ENCODE data around the gene SEMA6A.
A peak's percentile ranks its signal among the peaks of the same experiment; 100 is the strongest.
"Not testable (repeated sequence)": the region's sequence is repeated elsewhere in the genome, so short reads cannot be mapped to it uniquely, and the experiment has no call there.

The SEMA6A gene

DNA sequence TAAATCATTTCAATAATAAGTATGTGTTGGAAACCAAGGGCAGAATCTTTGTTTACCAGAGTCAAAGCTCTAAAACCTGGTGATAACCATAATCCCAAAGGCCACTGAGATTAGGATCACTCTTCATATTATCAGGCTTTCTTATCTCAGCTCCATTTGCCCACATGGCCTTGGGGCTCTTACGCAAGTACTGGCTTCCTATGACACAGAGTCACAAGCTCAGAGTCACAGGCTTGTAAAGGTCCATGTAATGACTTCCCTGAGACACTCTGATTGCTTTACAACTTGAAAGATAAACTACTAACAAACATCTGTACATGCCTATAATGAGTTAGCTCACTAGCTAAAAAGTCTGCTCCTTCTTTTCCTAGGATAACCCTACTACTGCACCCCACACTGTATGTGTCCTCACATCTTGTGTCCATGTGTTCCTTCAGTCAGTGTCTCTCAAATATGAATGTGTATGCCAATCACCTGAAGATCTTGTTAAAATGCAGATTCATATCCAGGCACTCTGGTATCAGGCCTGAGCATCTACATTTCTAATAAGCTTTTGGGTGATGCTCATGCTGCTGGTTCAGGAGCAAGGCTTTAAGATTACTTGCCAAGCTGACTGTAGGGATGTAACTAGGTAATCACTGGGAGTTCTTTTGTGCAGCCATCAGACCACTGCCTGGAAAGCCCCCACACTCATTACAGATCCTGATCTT lies 28.4 kb downstream of the SEMA6A start:
- no peak for DNase-seq

DNA sequence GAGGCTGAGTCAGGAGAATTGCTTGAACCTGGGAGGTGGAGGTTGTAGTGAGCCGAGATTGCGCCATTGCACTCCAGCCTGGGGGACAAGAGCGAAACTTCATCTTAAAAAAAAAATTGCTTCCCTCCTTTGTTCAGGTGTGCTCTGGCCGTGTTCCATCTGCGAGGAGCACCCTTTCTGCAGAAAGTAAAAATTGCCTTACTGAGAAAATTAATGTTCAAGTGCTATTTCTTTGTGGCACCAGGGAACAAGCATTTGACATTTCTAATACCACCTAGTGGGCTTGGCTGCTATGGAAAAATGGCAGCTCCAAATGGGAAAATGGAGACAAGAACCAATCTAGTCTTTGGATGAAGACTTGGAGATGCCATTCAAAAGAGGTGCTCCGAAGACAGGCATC lies 29.2 kb downstream of the SEMA6A start:
- not testable (repeated sequence) for DNase-seq

DNA sequence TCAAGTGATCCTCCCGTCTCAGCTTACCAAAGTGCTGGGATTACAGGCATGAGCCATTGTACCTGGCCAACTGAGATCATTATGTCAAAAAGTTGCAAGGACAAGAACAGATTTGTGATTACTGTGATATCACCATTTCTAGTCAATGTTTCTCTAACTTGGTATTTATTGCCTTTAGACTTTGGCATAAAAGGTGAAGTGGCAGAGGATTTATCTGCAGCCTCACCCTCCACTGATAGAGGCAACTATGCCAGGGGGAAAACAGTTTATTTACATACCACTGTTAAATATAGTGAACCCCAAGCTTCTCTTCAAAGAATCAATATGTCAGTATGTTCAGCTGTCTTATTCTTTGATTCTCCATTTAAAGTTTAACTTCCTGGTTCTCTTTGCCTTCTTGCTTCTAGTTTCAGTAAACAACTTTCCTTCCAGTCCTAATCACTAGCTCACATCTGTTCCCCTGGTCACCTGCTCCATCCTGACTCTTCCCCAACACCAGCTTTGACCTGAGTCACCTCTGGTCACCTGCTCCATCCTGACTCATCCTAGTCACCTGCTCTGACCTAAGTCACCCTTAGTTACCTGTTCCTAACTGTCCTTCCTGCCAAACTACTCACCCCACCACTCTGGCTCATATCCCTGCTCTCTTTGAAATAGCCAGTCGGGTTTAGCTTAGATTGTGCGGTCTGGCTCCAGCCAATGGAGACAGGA lies 29.9 kb downstream of the SEMA6A start:
- no peak for DNase-seq

DNA sequence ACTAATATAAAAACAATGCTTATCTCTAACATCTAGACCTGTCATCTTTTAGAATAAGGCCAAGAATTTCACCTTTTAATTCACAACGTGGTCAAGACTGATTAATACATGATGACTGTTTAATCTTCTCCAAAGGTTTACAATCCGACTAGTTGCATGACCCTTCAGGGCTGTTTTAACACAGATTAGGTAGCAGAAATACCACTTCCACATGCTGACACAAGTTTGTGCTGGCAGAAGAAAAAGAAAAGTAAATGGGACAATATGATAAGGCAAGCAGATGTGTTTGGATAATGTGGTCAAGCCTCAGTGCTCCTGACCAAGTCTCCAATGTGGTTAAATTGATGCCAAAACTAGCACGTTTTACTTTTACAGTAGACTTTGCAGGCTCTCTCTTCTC lies 31.1 kb downstream of the SEMA6A start:
- DNase-seq: peak; percentile 54

DNA sequence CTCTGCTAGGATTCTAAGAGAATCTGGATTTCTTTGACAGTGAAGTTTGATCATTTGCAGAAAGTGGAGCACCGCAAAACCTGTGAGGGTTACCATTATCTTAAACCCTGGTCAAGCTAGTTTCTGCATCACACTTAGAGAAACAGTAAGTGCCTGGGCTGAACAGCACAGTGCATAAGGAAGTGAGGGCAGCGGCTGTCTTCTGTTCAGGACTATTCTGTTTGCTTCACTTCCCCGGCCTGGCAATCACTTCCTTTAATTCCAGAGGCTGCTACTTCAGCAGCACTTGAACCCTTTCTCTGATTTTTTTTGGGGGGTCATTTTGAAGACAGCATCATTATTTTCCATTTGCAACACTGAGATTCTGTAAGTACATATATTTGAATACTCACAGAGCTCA lies 32.0 kb downstream of the SEMA6A start:
- peak; percentile 57 for DNase-seq

DNA sequence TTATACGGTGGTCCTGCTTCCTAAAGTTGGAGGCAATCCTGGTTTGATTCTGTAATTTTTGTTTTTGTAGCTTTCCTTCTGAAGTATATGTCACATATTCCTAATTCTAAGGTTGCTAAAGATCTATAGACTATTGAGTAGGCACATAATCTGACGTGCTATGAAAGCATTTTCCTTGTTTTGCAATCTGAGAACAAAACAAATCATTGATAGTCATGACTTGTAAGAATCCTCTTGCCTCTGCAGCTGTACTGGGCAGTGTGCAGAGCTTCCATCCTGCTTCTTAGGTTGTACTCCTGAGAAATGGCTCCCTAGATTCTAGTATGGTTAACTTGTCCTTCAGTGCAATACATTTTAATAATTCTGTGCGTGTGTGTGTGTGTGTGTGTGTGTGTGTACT lies 35.4 kb downstream of the SEMA6A start:
- DNase-seq: peak; percentile 36

DNA sequence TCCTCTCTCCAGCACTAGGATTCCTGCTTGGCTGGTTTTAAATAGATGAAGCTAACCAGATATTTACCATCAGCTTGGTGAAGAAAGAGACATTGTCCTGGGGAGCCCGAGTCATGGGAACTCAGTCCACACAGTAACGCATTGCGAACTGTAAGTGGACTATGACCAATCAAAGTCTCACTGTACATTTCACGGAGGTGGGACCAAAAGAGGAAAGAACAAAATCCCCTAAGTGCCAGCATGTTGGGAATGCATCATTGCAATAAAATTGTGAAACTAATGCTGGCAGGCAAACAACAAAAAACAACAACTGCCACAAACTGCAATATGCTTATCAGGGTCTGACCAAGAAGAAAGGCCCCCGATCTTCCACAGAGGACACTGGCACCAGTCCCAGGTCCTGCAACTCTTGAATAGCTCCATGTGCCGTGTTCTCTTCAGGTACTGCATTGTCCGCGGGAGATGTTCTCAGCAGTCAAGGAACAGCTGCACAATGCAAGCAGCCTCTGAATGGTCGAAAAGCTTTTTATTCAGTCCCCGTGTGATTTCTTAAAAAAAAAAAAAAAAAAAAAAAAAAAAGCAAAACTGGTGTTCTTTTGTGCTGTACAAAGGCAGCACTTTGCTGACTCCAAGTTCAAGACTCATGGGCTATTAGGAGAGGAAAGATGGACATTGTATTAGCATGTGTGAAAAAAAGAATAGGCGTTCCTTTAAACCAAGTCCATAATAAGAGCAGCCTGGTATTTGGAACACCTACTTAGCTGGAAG lies 38.1 kb downstream of the SEMA6A start:
- DNase-seq: peak; percentile 91

DNA sequence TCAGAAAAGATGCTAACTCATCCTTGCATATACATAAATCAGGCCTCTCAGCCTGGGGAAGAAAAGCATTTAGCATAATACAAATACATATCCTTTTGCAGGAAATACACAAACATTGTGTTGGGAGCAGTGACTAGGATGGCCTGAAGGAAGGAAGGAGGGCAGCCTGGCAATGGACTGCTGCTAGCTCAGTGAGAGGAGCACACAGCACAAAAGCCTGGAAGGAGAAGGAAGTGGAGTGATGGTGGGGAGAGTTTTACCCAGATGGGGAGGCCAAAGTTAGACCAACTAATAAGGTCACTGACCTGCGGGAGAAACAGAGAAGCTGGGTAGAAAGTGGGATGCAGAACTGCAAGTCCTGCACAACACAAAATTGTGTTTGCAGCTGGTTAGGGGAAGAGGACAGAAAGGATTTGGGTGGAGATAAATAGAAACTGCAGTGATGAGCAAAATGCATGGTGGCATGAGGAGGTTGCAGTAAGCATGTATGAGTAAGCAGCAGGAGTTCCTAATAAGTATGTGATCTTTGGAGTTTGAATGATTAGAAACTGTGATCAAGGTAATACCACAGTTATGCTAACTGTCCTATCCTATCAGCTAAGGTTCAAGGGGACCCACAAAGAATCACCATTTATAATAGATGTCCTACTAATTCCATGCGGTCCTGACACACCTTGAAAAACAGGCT lies 39.5 kb downstream of the SEMA6A start:
- DNase-seq: peak; percentile 62

DNA sequence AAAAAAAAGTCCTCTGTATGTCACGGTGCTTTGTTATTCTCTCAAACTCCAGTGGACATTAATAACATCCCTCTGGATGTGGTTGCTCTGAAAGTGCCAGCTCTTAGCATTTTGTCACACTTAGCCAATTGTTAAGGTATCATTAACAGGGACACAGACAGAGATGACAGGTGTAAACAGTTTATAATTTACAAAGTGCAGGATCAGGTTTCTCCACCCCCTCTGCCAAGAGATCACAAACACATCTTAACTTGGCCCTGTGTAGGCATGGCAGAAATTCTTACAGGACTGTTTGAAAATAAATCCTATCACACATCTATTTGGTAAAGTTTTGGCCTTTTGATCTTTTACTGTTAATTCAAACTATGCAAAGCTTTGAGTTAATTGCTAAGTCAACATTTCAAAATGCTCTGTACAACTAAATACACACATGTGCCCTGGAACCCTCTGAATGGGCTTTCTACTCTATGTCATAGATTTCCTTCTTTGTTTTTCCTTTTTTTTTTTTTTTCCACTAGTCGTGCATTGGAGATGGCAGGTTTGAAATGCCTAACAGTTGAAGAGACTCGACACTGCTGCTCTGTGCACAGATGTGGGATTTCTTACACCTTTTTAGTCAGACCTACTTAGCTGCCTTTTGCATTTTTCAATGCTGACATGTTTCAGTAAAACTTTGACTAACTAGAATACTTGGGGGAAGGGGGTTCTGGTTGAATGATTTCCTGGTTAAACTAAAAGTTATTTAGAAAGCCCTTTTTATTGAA lies 41.7 kb downstream of the SEMA6A start:
- peak; percentile 96 for DNase-seq

DNA sequence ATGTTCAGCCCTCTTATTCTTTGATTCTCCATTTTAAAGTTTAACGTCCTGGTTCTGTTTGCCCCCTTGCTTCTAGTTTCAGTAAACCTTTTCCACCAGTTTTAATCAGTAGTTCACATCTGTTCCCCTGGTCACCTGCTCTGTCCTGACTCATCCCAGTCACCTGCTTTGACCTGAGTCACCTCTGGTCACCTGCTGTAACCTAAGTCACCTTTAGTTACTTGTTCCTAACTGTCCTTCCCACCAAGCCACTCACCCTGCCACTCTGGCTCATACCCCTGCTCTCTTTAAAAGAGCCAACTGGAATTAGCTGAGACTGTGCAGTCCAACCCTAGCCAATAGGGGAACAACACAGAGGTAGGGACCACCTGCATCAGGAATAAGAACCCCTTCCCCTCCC lies 43.0 kb downstream of the SEMA6A start:
- DNase-seq: no peak

DNA sequence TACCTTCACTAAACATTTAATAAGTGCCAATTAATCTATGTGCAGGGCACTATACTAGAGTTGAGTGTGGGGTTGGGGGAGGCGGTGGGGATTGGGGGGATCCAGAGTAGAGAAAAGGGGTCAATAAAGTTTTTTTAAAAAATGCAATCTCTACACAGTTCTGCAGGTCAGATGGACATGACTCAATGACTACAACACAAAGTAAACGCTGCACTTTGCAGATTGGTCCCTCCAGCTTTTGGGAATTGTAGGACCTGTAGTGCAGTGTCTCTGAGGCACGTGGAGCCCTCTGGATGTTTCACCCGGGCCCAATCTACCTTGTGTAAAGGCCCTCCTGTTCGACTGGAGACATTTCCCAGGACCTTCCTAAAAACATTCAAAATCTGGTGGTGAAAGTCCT lies 43.5 kb downstream of the SEMA6A start:
- no peak for DNase-seq

DNA sequence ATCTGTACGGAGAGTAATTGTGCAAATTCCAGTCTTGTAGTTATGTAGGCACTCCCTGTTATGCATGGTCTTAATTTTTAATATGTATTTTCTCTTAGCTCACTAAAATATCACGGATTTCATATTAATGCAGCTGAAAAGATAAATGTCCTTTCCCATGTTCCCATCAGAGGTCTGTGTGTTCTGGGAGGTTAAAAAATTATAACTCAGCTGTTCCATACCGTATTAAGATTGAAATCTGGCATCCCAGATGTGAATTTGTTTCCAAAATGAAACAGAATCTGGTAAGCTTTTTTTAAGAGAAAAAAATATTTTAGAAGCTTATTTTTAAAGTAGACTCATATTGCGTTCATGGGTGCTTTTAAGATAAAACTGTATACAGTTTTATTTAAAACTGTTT lies 44.3 kb downstream of the SEMA6A start:
- no peak for DNase-seq

DNA sequence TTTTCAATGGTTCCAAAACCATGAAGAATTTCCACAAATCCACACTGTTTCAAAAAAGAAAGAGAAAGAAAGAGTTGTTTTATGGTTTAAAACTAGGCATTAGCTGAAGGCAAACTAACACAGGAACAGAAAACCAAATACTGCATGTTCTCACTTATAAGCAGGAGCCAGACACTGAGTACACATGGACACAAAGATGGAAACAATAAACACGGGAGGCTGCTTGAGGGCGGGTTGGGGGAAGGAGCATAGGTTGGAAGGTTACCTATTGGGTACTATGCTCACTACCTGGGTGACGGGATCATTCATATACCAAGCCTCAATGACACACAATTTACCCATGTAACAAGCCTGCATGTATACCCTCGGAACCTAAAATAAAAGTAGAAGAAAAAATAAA lies 45.0 kb downstream of the SEMA6A start:
- DNase-seq: peak; percentile 88

DNA sequence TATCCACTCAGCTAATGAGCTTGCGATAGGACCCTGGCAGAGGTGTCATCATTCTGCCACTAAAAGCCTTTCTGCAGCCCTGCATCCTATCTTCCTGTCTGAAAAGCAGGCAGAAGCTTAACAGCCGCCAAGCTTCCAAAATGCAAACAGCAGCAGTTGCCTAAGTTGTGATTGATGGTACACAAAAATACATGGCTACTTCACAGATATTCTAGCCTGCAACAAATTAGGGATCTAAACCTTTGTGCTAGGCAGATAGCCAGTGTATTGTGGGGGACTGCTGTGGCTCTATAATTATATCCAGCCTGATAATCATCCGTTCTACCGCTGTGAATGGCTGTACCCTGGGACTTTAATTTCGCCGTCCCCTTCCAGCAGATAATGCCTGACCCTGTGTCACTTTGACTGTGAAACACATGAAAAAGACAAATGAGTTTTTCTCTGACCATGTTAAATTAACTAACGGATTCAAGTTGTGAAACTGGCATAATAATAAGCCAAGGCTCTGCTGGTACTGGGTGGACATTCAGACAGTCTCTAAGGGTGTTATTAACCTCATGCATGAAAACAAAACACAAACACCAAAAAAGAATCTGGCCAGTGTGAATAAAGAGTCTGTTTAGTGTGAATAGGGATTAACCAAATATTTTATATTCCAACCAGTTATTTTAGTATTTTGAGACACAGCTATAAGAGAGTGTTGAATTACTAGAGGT lies 45.9 kb downstream of the SEMA6A start:
- DNase-seq: peak; percentile 100

DNA sequence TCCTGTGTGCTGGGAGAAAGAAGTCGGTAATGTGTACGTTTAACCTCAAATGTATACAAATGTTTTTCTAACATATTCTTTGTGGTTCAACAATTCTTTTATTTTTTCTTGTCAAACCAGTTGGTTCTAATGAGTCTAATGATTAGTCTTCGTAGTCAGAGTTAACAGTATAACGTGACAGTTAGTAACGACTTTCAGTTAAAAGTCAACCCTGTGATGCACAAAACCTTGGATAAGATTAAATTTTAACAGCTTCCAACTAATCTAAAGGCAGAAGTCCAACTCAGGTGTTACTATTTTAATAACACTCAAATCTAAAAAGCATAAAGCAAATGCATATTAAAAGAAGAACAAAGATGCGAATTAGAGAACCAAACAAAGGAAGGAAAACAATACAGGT lies 47.0 kb downstream of the SEMA6A start:
- DNase-seq: peak; percentile 45

DNA sequence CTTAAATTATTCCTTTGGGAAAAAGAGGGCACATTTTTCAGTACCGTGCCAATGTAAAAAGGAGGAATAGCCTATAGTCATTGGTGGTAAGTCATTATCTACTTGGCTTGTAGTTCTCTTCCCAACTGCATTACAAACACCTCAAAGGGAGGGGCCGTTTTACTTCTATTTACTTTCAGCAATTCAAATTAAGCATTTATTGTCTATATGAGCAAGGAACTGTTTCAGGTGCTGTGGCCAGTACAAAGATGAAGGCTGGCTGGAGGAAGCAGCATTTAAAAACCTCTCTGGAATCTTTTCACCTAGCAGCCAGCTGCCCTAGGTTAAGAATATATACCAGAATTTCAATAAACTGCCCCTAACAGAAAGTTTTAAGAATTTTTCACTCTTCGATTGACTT lies 48.9 kb downstream of the SEMA6A start:
- DNase-seq: peak; percentile 79

DNA sequence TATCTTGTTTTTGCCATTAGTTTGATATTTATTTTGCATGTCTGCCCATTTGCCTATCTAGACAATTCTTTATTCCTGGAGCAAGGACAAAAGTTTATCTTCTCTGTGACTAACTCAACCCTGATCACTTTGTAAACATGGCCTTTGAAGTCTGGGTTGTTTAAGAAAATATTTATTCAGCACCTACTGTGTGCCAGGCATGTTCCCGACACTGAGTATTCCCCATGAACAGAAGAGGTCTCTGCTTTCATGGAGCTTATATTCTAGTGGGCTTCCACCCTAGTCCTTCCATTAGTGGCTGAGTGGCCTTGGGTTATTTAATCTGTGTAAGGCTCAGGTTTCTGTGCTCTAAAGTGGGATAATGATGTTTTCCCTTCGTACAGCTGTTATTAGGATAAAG lies 49.7 kb downstream of the SEMA6A start:
- peak; percentile 94 for DNase-seq

DNA sequence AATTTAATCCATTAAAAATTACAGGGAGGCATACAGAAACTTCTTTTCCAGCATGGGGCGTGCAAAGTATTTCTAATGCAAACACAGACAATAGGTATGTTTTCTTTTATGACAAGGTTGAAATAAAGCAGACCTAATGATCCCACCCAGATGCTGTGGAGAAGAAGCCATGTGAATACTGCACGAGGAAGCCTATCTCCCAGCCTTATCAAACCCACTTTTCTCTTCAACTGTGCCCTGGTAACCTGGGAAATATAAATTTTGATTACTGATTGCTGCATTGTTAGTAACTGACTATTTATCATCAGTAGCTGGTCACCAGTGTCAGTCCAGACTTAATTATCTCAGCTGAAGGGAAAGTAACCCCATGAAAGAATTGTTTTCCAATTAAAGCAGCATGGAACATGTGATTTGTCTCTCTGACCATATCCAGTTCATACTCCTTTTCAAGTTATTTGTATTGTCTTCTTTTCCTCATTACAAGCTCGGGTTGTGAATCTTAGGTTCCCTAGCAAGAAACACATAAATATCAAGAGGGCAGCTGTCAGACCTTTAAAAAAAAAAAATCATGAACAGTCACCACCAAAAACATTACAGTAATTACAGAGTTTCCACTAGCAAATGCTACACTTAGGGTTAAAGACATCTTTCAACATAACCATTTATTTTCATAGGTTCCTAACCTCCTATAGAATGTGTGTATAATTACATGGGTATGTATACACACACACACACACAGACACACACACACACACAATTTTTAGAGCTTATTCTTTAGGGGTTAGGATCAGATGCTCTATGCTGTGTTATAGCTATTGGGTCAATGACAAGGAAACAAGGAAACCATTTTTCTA lies 50.3 kb downstream of the SEMA6A start:
- peak; percentile 89 for DNase-seq

DNA sequence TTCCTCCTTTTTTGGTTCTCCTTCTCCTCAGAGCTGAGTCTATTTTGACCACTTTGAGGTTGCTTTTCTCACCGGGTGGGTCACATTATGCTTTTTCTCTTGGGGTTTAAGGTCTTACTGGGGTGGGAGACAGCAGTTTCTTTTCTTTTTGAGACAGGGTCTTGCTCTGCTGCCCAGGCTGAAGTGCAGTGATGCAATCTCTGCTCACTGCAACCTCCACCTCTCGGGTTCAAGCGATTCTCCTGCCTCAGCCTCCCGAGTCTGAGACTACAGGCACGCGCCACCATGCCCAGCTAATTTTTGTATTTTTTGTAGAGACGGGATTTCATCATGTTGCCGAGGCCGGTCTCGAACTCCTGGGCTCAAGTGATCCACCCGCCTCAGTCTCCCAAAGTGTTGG lies 51.4 kb downstream of the SEMA6A start:
- not testable (repeated sequence) for DNase-seq

DNA sequence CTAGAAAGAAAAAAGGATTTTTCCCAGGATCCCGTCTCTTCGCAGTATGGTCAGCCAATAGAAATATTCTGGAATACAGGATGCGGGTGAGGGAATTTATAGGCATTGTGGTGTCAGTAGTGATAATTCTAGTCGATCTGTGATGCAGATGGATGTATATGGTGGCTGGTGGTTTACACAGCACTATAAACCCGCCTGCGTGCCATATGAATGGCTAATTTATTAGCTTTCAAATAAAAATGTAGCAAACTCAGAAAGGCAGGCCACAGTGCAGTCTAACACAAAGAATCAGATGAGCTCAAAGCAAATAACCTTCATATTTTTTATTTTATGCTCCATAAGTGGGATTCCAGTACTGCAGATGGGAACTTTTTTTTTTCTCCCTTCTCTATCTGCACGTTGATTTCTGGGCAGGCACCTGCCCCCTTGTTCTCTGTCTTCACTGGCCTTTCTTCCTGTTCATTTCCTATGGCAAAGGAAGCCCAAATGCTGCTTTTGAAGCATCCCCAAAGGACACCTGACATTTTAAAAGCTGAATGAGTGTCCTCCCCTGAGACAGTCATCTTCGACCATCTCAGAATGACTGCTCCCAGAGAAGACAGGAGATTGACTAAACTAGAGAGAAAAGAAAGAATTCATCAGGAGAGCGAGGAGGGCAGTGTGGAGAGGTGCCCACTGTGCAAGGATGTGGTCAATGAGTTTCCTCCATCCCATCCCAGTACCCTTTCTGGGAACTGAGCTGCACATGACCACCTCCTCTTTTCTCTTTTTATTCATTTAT lies 52.1 kb downstream of the SEMA6A start:
- DNase-seq: peak; percentile 52
